GM18951 (cell line): ENCODE results near the gene PMM2.
"Not testable (repeated sequence)": the region's sequence is repeated elsewhere in the genome, so short reads cannot be mapped to it uniquely, and the experiment has no call there.

Source experiments
- POLR2A ChIP-seq: IDR thresholded peaks from 4 replicates; pipeline ENCODE4 v1.6.1; 2011; ENCODE audit warnings: mild to moderate bottlenecking; ENCODE audit not compliant: insufficient read length, insufficient read depth; ENCODE audit errors: extremely low read depth
- in situ Hi-C: fragments of 300-500 bp; cut with MboI; formaldehyde crosslinking; loops from one replicate; pipeline ENCODE4 v1.12.0; 2022; ENCODE audit warnings: low sequenced_read_pairs, mixed read lengths, inconsistent platforms; ENCODE audit not compliant: unreplicated experiment

PMM2 gene

GRCh38 chr16:8795818-8796217 lies 1.8 kb upstream of the PMM2 start:
- in situ Hi-C loops, result loop anchor here (25.0 kb wide), 1 partner anchor 234 kb away; no protein-coding TSS in a partner anchor
- TF ChIP-seq POLR2A, result no peak

GRCh38 chr16:8796469-8797363 lies 923 bp upstream of the PMM2 start:
- TF ChIP-seq POLR2A, result no peak
- in situ Hi-C loops, result loop anchor here (25.0 kb wide), 1 partner anchor 234 kb away; no protein-coding TSS in a partner anchor

GRCh38 chr16:8798174-8798527 lies 512 bp downstream of the PMM2 start:
- in situ Hi-C loops, result loop anchor here (25.0 kb wide), 1 partner anchor 236 kb away; no protein-coding TSS in a partner anchor
- TF ChIP-seq POLR2A, result no peak

GRCh38 chr16:8798535-8799157 lies 1.0 kb downstream of the PMM2 start:
- TF ChIP-seq POLR2A, result no peak
- in situ Hi-C loops, result loop anchor here (25.0 kb wide), 1 partner anchor 236 kb away; no protein-coding TSS in a partner anchor

- no peak for TF ChIP-seq POLR2A
- in situ Hi-C loops, result no loop called here
Measured at GRCh38 chr16:8801701-8802100, 4.1 kb downstream of the PMM2 start.

- in situ Hi-C loops, result not testable (repeated sequence)
Measured at GRCh38 chr16:8803733-8804132, 6.1 kb downstream of the PMM2 start.

GRCh38 chr16:8804313-8804712 lies 6.7 kb downstream of the PMM2 start:
- in situ Hi-C loops, result no loop called here

GRCh38 chr16:8806272-8806983 lies 8.8 kb downstream of the PMM2 start:
- TF ChIP-seq POLR2A, result no peak
- in situ Hi-C loops, result no loop called here

More at GRCh38 chr16:8804313-8804712, 6.7 kb downstream of the PMM2 start:
- TF ChIP-seq POLR2A, result no peak

- TF ChIP-seq POLR2A, result no peak
- in situ Hi-C loops, result no loop called here
Measured at GRCh38 chr16:8807189-8807588, 9.6 kb downstream of the PMM2 start.

- in situ Hi-C loops, result no loop called here
- no peak for TF ChIP-seq POLR2A
Measured at GRCh38 chr16:8808009-8808408, 10.4 kb downstream of the PMM2 start.

GRCh38 chr16:8808613-8809353 lies 11.1 kb downstream of the PMM2 start:
- TF ChIP-seq POLR2A, result no peak
- in situ Hi-C loops, result no loop called here

GRCh38 chr16:8812162-8812843 lies 14.7 kb downstream of the PMM2 start:
- in situ Hi-C loops, result no loop called here
- TF ChIP-seq POLR2A, result no peak
